Measurements from ENCODE around the gene DAPK1. TPM values are rescaled to one million over a fixed set of nuclear protein-coding genes. Genes with fewer than 3 reads are reported as not detected.

Gene DAPK1
- total RNA-seq, 2 experiments from 2014 or later = 1.6 to 1.9 TPM

DNA sequence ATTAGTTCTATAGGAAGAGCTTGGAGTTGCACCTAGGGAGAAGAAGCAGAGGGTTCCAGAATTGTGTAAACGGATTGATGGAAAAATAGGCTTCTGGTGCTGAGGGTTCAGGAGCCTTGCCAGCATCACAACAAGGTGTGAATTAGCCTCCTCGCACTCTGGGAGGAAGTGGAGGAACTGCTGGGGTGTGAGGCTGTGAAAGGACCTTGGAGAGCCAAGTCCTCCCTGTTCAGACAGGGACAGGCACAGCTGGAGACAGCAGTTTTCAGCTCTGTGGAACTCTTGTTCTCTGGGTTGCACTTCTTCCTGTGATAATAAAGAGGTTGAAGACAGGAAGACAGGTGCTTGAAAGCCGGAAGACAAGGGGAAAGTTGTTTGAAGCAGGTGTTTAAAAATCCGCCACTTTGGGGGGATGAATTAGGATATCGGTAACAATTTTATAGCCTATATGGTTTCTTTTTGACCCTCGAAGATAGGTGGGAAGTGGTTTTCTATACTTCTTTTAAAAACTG is 22.6 kb downstream of the DAPK1 start:
- no peaks in the 10 kb centered on the region for H3K9me3 Mint-ChIP-seq
- H3K36me3 Mint-ChIP-seq = no peaks in the 10 kb centered on the region

GRCh38 chr9:87521834-87522233 is 24.2 kb downstream of the DAPK1 start:
- Mint-ChIP-seq H3K36me3 (no peaks in the 10 kb centered on the region), H3K9me3 (no peaks in the 10 kb centered on the region), H3K4me3 (no peak overlapping the region), H3K27ac (no peak overlapping the region), H3K4me1 (no peaks in the 10 kb centered on the region), H3K27me3 (peaks cover 9% of the 10 kb centered on the region)
- DNase-seq = no peak

More for the DNA sequence above, 22.6 kb downstream of the DAPK1 start:
- Mint-ChIP-seq H3K27me3 (peaks cover 14% of the 10 kb centered on the region), H3K4me1 (no peaks in the 10 kb centered on the region), H3K27ac (no peak overlapping the region), H3K4me3 (no peak overlapping the region)
- no peak for DNase-seq

- H3K4me1 Mint-ChIP-seq = no peaks in the 10 kb centered on the region
- H3K27ac Mint-ChIP-seq = no peak overlapping the region
- H3K9me3 Mint-ChIP-seq = no peaks in the 10 kb centered on the region
- no peak overlapping the region for H3K4me3 Mint-ChIP-seq
- no peaks in the 10 kb centered on the region for H3K36me3 Mint-ChIP-seq
- no peak for DNase-seq
- H3K27me3 Mint-ChIP-seq = peaks cover 1% of the 10 kb centered on the region
These were observed 26.4 kb downstream of the DAPK1 start for GRCh38 chr9:87524061-87524460.

DNA sequence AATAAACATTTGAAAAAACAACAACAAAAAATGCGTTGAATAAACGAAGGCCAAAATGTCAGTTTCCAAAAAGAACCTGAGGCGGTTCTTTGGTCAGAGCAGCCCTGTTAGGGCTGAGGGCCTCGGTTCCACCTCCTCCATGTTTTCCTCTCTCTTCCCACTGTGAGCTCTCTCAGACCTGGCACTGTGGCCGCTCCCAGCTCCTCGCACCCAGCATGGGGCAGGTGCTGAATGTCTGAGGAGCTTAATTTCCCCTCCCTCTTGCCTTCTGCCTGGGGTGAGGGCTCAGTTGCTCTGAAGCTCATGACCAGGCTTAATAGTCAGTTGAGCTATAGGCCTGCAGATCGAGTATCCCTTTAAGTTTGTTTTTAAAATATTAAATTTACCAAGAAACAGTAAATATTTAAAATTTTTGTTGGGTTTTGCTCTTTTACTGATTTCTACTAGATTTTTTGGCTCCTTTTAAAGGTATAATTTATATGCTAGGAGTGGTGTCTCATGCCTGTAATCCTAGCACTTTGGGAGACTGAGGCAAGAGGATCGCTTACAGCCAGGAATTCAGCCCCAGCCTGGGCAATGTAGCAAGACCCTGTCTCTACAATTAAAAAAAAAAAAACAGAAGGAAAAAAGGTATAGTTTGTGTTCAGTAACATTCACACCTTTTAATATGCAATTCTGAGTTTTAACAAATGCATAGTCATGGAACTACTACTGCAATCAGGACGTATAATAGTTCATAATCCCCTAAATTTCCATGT is 28.1 kb downstream of the DAPK1 start:
- Mint-ChIP-seq H3K4me1 (no peaks in the 10 kb centered on the region), H3K27ac (no peak overlapping the region), H3K4me3 (no peak overlapping the region), H3K36me3 (no peaks in the 10 kb centered on the region), H3K9me3 (no peaks in the 10 kb centered on the region), H3K27me3 (no peaks in the 10 kb centered on the region)
- no peak for DNase-seq

- DNase-seq = no peak
- H3K27me3 Mint-ChIP-seq = no peaks in the 10 kb centered on the region
- no peak overlapping the region for H3K27ac Mint-ChIP-seq
- H3K4me1 Mint-ChIP-seq = no peaks in the 10 kb centered on the region
- H3K36me3 Mint-ChIP-seq = no peaks in the 10 kb centered on the region
- no peak overlapping the region for H3K4me3 Mint-ChIP-seq
- no peaks in the 10 kb centered on the region for H3K9me3 Mint-ChIP-seq
These were observed 29.7 kb downstream of the DAPK1 start for GRCh38 chr9:87527211-87527916.

GRCh38 chr9:87528969-87529368 is 31.3 kb downstream of the DAPK1 start:
- no peaks in the 10 kb centered on the region for H3K9me3 Mint-ChIP-seq
- no peaks in the 10 kb centered on the region for H3K4me1 Mint-ChIP-seq

DNA sequence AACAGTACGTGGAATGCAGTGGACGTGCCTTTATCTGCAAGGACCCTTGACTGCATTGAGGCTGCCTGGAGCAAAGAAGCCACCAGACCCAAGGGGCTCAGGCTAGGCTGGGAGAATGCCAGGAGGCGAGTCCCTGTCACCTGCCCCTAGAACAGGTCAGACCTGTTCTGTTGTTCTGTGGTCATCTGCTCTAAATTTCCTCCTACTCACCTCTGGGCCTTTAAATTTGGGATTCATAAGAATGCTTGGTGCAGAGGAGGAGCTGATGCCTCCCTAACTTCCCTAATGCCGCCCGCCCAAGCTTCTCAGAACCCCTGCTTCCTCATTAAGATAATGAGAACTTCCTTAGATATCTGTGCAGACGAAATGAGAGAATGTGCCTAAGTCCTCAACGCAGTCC is 32.0 kb downstream of the DAPK1 start:
- Mint-ChIP-seq H3K4me3 (no peak overlapping the region), H3K4me1 (no peaks in the 10 kb centered on the region), H3K9me3 (no peaks in the 10 kb centered on the region), H3K27me3 (no peaks in the 10 kb centered on the region), H3K27ac (no peak overlapping the region), H3K36me3 (no peaks in the 10 kb centered on the region)
- DNase-seq = no peak

More at GRCh38 chr9:87528969-87529368, 31.3 kb downstream of the DAPK1 start:
- Mint-ChIP-seq H3K27ac (no peak overlapping the region), H3K27me3 (no peaks in the 10 kb centered on the region), H3K36me3 (no peaks in the 10 kb centered on the region), H3K4me3 (no peak overlapping the region)
- DNase-seq = no peak

GRCh38 chr9:87530716-87531115 is 33.0 kb downstream of the DAPK1 start:
- H3K27me3 Mint-ChIP-seq = no peaks in the 10 kb centered on the region
- no peak for DNase-seq
- H3K4me1 Mint-ChIP-seq = peaks cover under 1% of the 10 kb centered on the region
- H3K36me3 Mint-ChIP-seq = no peaks in the 10 kb centered on the region
- H3K9me3 Mint-ChIP-seq = no peaks in the 10 kb centered on the region
- no peak overlapping the region for H3K27ac Mint-ChIP-seq
- no peak overlapping the region for H3K4me3 Mint-ChIP-seq

GRCh38 chr9:87531370-87532295 is 34.0 kb downstream of the DAPK1 start:
- Mint-ChIP-seq H3K27ac (no peak overlapping the region), H3K36me3 (no peaks in the 10 kb centered on the region), H3K9me3 (no peaks in the 10 kb centered on the region), H3K27me3 (no peaks in the 10 kb centered on the region), H3K4me1 (peaks cover 7% of the 10 kb centered on the region), H3K4me3 (no peak overlapping the region)
- no peak for DNase-seq

DNA sequence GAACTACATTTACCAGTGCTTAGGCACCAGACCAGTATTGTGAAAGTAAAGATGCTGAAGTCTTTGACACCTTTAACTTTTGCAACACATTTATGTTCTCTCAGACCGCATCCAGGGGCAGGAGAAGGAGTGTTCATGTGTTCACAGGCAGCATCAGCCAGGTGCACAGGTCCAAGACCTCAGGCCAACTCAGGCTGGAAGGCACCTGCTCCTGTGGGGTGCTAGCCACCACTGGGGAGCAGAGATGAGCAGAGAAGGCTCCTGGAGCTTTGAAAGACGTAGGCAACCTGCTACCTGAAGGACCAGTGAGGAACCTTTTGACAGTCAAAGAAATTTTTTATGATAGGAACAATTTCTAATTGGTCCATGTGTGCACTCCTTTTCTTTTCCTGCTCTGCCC is 35.6 kb downstream of the DAPK1 start:
- no peaks in the 10 kb centered on the region for H3K9me3 Mint-ChIP-seq
- H3K27me3 Mint-ChIP-seq = no peaks in the 10 kb centered on the region
- peaks cover 7% of the 10 kb centered on the region for H3K4me1 Mint-ChIP-seq
- H3K36me3 Mint-ChIP-seq = no peaks in the 10 kb centered on the region
- H3K4me3 Mint-ChIP-seq = no peak overlapping the region
- DNase-seq = no peak
- H3K27ac Mint-ChIP-seq = no peak overlapping the region

DNA sequence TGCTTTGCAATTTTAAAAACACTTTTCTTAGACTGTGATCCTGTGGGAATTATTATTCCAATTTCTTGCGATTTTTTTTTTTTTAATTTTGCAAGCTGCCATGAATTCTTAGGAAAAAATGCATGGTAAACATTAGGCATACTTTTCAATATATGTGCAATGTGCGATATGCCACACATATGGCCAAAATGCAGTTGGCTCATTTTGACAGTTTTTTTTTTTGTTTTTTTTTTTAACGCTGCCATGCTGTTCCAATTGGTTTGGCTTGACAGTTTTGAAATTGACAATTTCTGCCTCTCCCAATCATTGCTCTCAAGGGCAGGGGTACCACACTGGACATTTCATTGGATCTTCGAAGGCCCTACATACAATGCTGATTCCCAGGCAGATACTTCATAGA is 36.4 kb downstream of the DAPK1 start:
- H3K27me3 Mint-ChIP-seq = no peaks in the 10 kb centered on the region
- H3K36me3 Mint-ChIP-seq = no peaks in the 10 kb centered on the region
- H3K4me3 Mint-ChIP-seq = no peak overlapping the region
- peaks cover 7% of the 10 kb centered on the region for H3K4me1 Mint-ChIP-seq
- no peaks in the 10 kb centered on the region for H3K9me3 Mint-ChIP-seq
- no peak for DNase-seq
- H3K27ac Mint-ChIP-seq = no peak overlapping the region

DNA sequence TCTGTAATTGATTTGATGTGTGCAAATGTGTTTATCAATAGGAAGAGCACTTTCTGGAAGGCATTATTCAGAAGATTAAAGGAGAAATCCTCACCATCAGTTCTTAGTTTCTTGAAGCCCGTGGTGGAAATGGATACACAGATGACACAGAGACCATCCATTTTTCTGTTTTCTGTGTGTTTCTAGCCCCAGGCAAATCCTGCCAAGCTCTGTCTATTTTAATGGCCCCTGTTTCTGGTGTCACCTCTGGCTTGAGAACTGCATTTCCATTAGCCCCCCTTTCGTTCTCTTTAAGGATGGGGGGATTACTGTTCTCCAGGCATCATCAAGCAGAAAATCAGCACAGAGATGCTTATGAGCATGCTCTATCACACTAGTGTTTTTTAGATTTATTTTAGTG is 37.3 kb downstream of the DAPK1 start:
- Mint-ChIP-seq H3K36me3 (no peaks in the 10 kb centered on the region), H3K27ac (no peak overlapping the region), H3K27me3 (no peaks in the 10 kb centered on the region), H3K4me3 (no peak overlapping the region), H3K4me1 (peaks cover 7% of the 10 kb centered on the region), H3K9me3 (no peaks in the 10 kb centered on the region)
- DNase-seq = no peak

DNA sequence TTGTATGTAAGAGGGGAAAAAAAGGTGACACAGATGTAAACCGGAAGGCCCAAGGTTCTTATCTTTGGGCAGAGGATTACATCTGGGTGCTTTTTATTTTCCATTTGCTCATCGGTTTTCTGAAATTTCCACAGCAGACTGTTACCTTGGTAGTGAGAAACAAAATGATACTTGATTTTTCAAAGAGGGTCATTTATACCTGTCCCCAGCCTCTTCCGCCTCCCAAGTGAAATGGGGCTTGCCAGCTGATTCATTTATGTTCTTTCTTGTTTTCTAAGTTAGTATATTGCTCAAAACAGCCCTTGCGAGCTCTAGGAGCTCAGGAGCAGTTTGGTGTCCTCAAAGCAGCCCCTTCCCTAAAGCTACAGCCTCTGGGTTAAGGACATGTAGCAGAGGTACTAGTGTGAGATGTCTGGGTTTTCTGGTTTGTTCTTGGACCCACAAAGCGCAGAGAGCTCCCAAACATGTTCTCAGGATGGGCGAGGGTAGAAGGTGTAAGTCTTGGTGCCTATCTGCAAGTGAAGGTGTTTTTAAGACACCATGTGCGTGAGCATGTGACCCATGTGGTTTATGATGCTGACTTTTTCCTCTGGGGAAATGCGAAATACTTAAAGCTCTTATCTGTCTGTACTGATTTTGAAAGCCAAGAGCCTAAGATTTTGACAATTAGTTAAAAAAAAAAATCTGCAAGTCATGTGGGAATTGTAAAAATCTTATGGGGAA is 38.3 kb downstream of the DAPK1 start:
- Mint-ChIP-seq H3K27ac (peak overlapping the region; percentile 92), H3K27me3 (no peaks in the 10 kb centered on the region), H3K4me1 (peaks cover 7% of the 10 kb centered on the region), H3K36me3 (no peaks in the 10 kb centered on the region), H3K4me3 (peak overlapping the region; percentile 14), H3K9me3 (no peaks in the 10 kb centered on the region)
- peak; percentile 31 for DNase-seq

DNA sequence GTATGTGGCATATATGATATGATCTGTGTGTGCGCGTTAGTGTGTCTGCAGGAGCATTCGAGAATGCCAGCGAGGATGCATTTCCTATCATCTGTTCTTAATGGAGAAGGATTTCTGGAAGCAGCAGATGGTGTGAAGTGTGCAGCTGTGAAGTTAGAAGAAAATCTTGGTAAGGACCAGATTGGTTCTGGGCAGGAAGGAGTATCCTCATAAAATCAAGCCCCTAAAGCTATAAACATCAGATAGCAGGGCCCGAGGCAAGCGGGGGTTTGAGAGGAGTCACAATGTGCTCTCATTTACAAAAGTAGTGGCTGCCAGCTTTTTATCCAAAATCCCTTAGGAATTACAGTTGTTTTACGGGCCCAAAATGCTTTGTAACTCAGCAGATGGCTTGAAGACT is 40.0 kb downstream of the DAPK1 start:
- Mint-ChIP-seq H3K9me3 (no peaks in the 10 kb centered on the region), H3K4me3 (no peak overlapping the region), H3K27ac (no peak overlapping the region), H3K36me3 (no peaks in the 10 kb centered on the region), H3K4me1 (peaks cover 7% of the 10 kb centered on the region), H3K27me3 (no peaks in the 10 kb centered on the region)
- DNase-seq = no peak
